Neural crest cell (in vitro differentiated cells): ENCODE measurements around the gene BCDIN3D. TPM values are rescaled to one million over a fixed set of nuclear protein-coding genes. Genes with fewer than 3 reads are reported as not detected.

Experiments used
- DNase-seq: peaks from one replicate; pipeline ENCODE4 v3.0.0; 2021; ENCODE audit warnings: low read depth, mixed read lengths, low spot score
- H3K27ac Mint-ChIP-seq: one replicate; pipeline ENCODE4 v1.8.0; 2021; ENCODE audit warnings: mild to moderate bottlenecking, mixed read lengths; ENCODE audit not compliant: unreplicated experiment
- H3K27me3 Mint-ChIP-seq: 2 replicates; pipeline ENCODE4 v1.8.0; 2021; ENCODE audit warnings: low read depth, mild to moderate bottlenecking, mixed read lengths
- H3K36me3 Mint-ChIP-seq: 2 replicates; pipeline ENCODE4 v1.8.0; 2021; ENCODE audit warnings: low read depth, mild to moderate bottlenecking, mixed read lengths
- H3K4me1 Mint-ChIP-seq: 2 replicates; pipeline ENCODE4 v1.8.0; 2021; ENCODE audit warnings: mixed read lengths
- H3K4me3 Mint-ChIP-seq: one replicate; pipeline ENCODE4 v1.8.0; 2021; ENCODE audit warnings: mild to moderate bottlenecking, mixed read lengths
- H3K9me3 Mint-ChIP-seq: 2 replicates; pipeline ENCODE4 v1.8.0; 2021; ENCODE audit warnings: mixed read lengths
- total RNA-seq: library from RNA; stranded (reverse); gene quantifications from 2 replicates; pipeline ENCODE4 v1.2.1, GENCODE V29; 2021
- TF ChIP-seq, protein P1 (sequence below): fragments of 200-600 bp; sonication (generic); conservative IDR thresholded peaks from 2 replicates; pipeline ENCODE4 v1.5.0; 2021; ENCODE audit warnings: antibody characterized with exemption, mild to moderate bottlenecking

BCDIN3D gene
- total RNA-seq, 1 donor from 2014 or later = 7.9 TPM

DNA sequence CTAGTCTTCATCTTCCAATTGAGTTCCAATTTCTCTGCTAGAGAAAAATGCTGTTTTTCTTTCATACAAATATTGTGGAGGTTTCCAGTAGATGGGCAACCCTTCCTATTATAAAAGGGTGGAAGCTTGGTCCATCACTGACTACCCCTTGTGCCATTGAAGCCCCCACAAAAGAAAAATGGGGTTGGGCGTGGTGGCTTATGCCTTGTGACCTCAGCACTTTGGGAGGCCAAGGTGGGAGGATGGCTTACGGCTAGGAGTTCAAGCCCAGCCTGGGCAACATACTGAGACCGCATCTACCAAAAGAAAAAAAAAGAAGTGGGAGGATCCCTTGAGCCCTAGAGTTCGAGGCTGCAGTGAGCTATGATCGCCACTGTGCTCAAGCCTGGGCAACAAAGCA lies 37.5 kb downstream of the BCDIN3D start:
- DNase-seq = no peak
- Mint-ChIP-seq H3K4me1 (peaks cover 39% of the 10 kb centered on the region), H3K27me3 (no peaks in the 10 kb centered on the region), H3K27ac (no peak overlapping the region), H3K4me3 (no peak overlapping the region), H3K9me3 (no peaks in the 10 kb centered on the region), H3K36me3 (peaks cover 4% of the 10 kb centered on the region)
- TF ChIP-seq, protein P1, sequence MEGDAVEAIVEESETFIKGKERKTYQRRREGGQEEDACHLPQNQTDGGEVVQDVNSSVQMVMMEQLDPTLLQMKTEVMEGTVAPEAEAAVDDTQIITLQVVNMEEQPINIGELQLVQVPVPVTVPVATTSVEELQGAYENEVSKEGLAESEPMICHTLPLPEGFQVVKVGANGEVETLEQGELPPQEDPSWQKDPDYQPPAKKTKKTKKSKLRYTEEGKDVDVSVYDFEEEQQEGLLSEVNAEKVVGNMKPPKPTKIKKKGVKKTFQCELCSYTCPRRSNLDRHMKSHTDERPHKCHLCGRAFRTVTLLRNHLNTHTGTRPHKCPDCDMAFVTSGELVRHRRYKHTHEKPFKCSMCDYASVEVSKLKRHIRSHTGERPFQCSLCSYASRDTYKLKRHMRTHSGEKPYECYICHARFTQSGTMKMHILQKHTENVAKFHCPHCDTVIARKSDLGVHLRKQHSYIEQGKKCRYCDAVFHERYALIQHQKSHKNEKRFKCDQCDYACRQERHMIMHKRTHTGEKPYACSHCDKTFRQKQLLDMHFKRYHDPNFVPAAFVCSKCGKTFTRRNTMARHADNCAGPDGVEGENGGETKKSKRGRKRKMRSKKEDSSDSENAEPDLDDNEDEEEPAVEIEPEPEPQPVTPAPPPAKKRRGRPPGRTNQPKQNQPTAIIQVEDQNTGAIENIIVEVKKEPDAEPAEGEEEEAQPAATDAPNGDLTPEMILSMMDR = no peak

DNA sequence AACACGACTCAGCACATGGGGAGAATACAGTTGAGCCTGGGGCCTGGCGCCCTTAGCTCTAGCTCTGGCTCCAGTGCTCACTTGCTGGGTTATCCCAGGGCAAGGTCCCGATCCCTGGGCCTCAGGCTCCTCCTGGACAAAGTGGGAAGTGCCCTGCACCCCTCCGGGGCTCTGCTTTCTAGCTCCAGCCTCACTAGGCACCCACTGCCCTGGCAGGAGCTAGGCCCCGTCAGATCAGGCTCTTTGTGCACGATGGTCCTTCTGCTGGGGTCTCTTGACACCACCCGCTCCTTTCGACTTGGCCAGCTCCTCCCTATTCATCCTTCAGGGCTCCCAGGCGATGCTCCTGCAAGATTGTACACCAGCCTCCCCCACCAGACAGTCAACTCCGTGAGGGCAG lies 38.1 kb downstream of the BCDIN3D start:
- TF ChIP-seq, protein P1 = no peak
- DNase-seq = no peak
- Mint-ChIP-seq H3K4me3 (no peak overlapping the region), H3K9me3 (no peaks in the 10 kb centered on the region), H3K27me3 (no peaks in the 10 kb centered on the region), H3K4me1 (peaks cover 33% of the 10 kb centered on the region), H3K27ac (no peak overlapping the region), H3K36me3 (peaks cover 8% of the 10 kb centered on the region)

DNA sequence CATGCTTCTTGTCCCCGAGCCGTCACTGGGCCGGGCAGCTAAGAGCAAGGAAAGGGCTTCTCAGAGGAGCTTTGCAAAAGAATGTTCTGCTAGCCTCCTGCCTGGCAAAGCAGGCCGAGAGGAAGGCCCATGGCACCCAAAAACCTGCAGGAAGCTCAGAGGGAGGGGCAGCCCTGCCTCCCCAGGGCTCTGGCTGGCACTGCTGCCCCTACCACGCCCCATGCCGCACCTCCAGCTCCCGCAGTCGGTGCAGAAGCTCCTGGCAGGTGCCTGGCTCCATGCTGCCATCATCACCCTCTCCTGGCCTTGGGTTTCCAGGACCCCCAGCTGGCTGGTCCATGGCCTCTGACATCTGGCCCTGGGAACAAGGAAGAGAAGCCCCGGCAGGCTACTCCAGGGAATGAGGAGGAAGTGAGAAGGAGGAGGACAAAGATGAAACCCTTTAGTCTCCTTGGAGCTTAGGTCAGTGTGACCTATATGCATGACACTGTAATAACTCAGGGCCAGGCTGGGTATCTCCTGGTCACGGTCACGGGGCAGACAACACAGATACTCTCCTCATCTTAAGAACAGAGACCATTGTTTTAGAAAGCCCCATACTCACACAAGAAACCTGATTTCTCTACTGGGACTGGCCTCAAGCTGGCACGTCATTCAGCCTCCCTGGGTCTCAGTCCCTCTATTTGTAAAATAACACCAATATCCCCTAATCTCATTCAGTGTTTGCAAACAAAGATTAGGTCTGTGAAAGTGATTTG lies 39.0 kb downstream of the BCDIN3D start:
- Mint-ChIP-seq H3K27ac (no peak overlapping the region), H3K9me3 (no peaks in the 10 kb centered on the region), H3K4me3 (no peak overlapping the region)

DNA sequence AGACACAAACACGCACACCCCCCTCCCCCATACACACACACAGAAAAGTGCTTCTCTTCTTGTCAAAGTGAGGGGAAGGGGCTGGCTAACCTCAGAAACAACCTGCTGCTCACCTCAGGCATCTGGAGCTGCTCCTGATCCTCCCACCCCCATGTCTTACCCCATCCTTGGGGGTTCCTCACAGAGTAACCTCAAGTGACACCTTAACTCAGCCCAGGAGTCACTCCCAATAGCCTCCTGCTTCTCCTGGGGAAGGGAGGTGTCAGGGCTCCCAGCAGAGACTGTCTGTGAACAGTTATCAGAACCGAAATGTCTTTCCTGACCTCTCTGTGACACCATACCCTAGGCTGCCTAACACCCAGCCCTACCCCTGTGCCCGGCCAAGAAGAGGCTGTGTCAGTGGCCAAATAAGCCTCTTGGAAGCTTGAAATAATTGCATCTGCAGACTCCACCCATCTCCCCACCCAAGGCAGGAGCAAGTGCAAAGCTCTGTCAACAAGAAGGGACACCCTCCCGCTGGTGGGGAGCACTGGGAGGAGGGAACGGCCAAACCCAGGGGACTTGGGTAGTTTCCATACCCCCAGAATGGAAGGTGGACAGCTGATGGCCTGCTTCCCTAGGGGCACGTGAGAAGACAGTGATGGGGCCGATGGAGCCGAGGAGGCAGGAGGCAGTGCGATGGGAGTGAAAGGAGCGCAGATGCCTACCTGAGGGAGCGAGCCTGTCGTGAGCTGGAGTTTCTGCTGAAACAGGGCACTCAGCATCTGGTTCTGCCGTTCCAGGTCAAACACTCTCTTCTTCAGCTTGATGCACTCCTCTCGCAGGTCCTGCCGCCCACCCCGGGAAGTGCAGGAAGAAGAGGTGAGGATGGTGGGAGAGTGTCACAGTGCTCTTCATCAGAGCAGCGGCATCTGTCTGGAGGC lies 41.5 kb downstream of the BCDIN3D start:
- no peaks in the 10 kb centered on the region for H3K27me3 Mint-ChIP-seq
- H3K9me3 Mint-ChIP-seq = no peaks in the 10 kb centered on the region
- no peak overlapping the region for H3K4me3 Mint-ChIP-seq
- TF ChIP-seq, protein P1 = no peak
- H3K36me3 Mint-ChIP-seq = peaks cover 8% of the 10 kb centered on the region
- peaks cover 5% of the 10 kb centered on the region for H3K4me1 Mint-ChIP-seq
- H3K27ac Mint-ChIP-seq = peak overlapping the region; percentile 62
- DNase-seq = no peak

More for the DNA sequence above, 39.0 kb downstream of the BCDIN3D start:
- no peaks in the 10 kb centered on the region for H3K27me3 Mint-ChIP-seq
- H3K36me3 Mint-ChIP-seq = peaks cover 8% of the 10 kb centered on the region
- peaks cover 23% of the 10 kb centered on the region for H3K4me1 Mint-ChIP-seq
- no peak for DNase-seq
- TF ChIP-seq, protein P1 = no peak

DNA sequence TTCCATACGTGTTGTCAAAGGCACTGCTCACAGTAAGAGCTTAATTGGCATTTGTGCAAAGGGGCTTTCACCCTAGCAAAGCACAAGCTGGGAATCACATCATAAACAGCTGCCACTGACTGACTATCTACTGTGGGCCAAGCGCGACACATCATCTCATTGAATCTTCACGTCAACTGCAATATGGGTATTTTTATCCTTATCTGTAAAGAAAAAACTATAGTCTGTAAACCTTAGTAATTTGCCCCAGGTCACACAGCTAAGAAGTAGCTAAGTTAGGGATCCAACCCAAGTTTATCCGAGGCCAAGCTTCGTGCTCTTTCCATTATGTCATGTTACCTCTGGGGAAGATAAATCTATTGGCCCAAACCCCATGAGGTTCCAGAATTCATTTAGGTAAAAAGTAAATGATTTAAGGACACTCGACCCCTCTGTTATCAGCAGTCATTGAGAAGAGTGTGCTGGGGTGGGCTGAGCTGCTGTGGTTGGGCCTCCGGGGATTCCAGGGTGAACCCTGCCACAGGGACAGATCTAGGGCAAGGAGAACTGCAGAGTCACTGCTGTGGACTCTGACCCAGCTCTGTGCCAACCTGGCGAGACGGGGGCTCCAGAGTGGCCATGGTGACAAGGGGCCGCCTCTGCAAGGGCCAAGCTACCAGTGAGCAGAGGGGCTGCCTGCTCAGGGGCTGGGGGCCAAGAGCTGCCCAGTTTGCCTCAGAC lies 42.3 kb downstream of the BCDIN3D start:
- H3K4me3 Mint-ChIP-seq = no peak overlapping the region
- no peaks in the 10 kb centered on the region for H3K4me1 Mint-ChIP-seq
- no peak for DNase-seq
- TF ChIP-seq, protein P1 = no peak
- H3K27me3 Mint-ChIP-seq = no peaks in the 10 kb centered on the region
- H3K36me3 Mint-ChIP-seq = peaks cover 8% of the 10 kb centered on the region
- no peak overlapping the region for H3K27ac Mint-ChIP-seq
- no peaks in the 10 kb centered on the region for H3K9me3 Mint-ChIP-seq
